BLaER1 (cell line): ENCODE measurements around the gene UBE4B.
"Not testable (repeated sequence)": the region's sequence is repeated elsewhere in the genome, so short reads cannot be mapped to it uniquely, and the experiment has no call there.

Experiments
- H3K27ac ChIP-seq: shearing (Covaris generic); formaldehyde crosslinking; 2 replicates; pipeline ENCODE4 v1.8.1; 2022
- H3K27me3 ChIP-seq: shearing (Covaris generic); formaldehyde crosslinking; 2 replicates; pipeline ENCODE4 v1.8.1; 2022
- H3K36me3 ChIP-seq: shearing (Covaris generic); formaldehyde crosslinking; 2 replicates; pipeline ENCODE4 v1.8.1; 2022
- H3K4me1 ChIP-seq: shearing (Covaris generic); formaldehyde crosslinking; 2 replicates; pipeline ENCODE4 v1.8.1; 2022
- H3K4me2 ChIP-seq: shearing (Covaris generic); formaldehyde crosslinking; 2 replicates; pipeline ENCODE4 v1.8.1; 2022
- H3K4me3 ChIP-seq: shearing (Covaris generic); formaldehyde crosslinking; 2 replicates; pipeline ENCODE4 v1.8.1; 2022
- H3K9ac ChIP-seq: shearing (Covaris generic); formaldehyde crosslinking; 2 replicates; pipeline ENCODE4 v1.8.1; 2022
- H3K9me3 ChIP-seq: shearing (Covaris generic); formaldehyde crosslinking; 2 replicates; pipeline ENCODE4 v1.8.1; 2022
- H4K20me1 ChIP-seq: shearing (Covaris generic); formaldehyde crosslinking; 2 replicates; pipeline ENCODE4 v1.8.1; 2022
- Cebpa-rat ChIP-seq: shearing (Covaris generic); IDR thresholded peaks from 2 replicates; pipeline ENCODE4 v1.8.1; 2022

UBE4B gene

DNA sequence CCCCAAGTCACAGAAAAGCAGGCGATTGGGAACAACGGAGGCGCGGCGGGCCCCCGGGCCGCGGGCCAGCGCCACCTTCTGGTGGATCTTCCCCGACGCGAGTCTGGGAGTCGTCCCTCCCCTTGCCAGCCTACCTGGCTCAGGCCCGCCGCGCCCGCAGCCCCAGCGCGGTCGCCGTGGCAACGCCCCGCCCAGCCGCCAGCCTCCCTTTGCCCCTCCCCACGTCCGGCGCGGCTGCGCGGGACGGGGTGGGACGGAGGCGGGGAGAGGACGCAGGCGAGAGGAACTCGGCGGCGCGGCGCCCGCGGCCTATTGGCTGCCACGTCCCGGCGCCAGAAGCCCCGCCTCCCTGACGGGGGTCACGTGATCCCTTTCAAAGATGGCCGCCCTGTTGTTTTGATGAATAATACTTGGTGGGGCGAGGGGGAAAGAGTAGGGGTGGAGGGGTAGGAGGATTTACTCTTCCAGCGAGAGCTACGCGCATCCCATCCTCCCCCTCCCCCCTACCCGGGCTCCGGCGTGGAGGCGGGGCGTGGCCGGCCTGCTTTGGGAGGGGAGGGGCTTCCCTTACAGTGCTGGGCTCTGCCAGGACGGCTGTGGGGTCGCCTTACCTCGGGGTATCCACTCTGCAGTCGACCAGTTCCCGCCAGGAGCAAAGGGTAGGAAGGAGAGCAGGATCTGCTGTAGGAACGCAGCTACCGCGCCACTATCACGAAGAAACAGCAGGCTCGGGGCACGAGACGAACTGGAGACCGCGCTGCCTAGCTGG is at the start of gene UBE4B:
UBE4B (plus strand) TSS at position 369 of the 769 bp plus-strand sequence. CDS start 713 bp downstream, outside the sequence.
- H3K27ac ChIP-seq: peak within 1 kb of the TSS; percentile 85
- H4K20me1 ChIP-seq: peaks cover 13% of the 10 kb centered on the region
- TF ChIP-seq Cebpa-rat: no peak
- peaks cover 23% of the 10 kb centered on the region for H3K4me1 ChIP-seq
- peak within 1 kb of the TSS; percentile 90 for H3K4me3 ChIP-seq
- H3K36me3 ChIP-seq: peaks cover 11% of the 10 kb centered on the region
- peak within 1 kb of the TSS; percentile 91 for H3K9ac ChIP-seq
- peak within 1 kb of the TSS; percentile 96 for H3K4me2 ChIP-seq
- no peaks in the 10 kb centered on the region for H3K27me3 ChIP-seq
- H3K9me3 ChIP-seq: no peaks in the 10 kb centered on the region

DNA sequence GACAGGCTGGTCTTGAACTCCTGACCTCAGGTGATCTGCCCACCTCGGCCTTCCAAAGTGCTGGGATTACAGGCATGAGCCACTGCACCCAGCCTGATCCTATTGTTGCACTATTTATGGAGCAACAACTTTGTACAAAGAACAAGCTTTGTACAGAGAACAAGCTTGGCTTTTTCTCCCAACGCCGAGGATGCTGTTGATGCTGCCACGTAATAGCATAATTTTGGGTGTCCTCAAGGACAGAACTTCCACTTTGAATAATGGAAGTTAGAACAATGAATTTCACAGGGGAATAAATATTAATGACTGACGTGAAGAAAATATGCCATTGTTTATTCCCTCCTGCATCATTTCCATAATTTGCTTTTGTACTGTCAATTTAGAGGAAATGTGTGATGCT is 48.5 kb upstream of the UBE4B start:
- H3K9ac ChIP-seq: no peak overlapping the region
- H3K27ac ChIP-seq: no peak overlapping the region
- no peak overlapping the region for H3K4me2 ChIP-seq
- H3K36me3 ChIP-seq: peaks cover 27% of the 10 kb centered on the region
- H3K4me3 ChIP-seq: no peak overlapping the region
- no peaks in the 10 kb centered on the region for H3K4me1 ChIP-seq
- H3K9me3 ChIP-seq: no peaks in the 10 kb centered on the region
- TF ChIP-seq Cebpa-rat: no peak
- H4K20me1 ChIP-seq: no peaks in the 10 kb centered on the region
- no peaks in the 10 kb centered on the region for H3K27me3 ChIP-seq

DNA sequence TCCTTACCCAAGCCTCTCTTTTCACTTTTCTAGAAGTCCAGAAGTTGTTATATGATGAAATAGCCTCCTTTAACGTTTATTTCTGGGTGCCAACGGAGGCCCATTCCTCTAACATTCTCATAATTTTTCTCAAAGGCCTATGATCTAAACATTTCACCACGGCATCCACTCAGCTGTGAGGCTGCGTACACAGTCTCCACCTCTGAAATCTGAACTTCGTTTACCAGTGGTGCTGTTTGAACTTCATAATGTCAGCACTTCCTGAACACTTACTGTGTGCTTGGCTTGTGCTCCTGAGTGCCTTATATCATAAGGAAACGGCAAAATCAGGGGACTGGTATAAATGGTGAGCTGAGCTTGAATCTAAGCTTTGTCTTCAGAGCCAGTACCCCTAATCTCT is 47.8 kb upstream of the UBE4B start:
- H3K36me3 ChIP-seq: peaks cover 27% of the 10 kb centered on the region
- no peak for TF ChIP-seq Cebpa-rat
- no peak overlapping the region for H3K9ac ChIP-seq
- no peaks in the 10 kb centered on the region for H4K20me1 ChIP-seq
- no peak overlapping the region for H3K4me2 ChIP-seq
- H3K27me3 ChIP-seq: no peaks in the 10 kb centered on the region
- no peak overlapping the region for H3K4me3 ChIP-seq
- no peak overlapping the region for H3K27ac ChIP-seq
- H3K4me1 ChIP-seq: no peaks in the 10 kb centered on the region
- no peaks in the 10 kb centered on the region for H3K9me3 ChIP-seq

DNA sequence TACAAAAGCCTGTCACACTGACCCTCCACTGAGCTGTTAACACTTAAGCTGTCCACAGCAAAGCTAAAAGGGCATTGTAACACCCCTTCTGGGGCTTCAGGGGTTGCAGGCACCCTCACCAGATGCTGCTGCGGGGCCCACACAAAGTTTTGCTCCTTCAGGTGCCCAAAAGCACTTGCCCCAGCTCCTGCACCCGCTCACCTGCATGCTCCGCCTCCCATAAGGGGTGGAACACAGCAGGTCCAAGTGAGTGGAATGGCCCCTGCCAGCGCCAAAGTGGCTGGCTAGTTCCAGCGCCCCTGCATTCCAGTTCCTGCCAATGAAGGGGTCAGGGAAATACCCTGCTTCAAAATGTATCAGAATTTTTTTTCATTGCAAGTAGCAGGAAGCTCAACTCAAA is 43.0 kb upstream of the UBE4B start:
- Histone ChIP-seq H4K20me1 (no peaks in the 10 kb centered on the region), H3K36me3 (no peaks in the 10 kb centered on the region), H3K27me3 (no peaks in the 10 kb centered on the region), H3K4me2 (no peak overlapping the region), H3K27ac (no peak overlapping the region), H3K9me3 (no peaks in the 10 kb centered on the region), H3K4me1 (no peaks in the 10 kb centered on the region), H3K9ac (no peak overlapping the region), H3K4me3 (no peak overlapping the region)
- no peak for TF ChIP-seq Cebpa-rat

DNA sequence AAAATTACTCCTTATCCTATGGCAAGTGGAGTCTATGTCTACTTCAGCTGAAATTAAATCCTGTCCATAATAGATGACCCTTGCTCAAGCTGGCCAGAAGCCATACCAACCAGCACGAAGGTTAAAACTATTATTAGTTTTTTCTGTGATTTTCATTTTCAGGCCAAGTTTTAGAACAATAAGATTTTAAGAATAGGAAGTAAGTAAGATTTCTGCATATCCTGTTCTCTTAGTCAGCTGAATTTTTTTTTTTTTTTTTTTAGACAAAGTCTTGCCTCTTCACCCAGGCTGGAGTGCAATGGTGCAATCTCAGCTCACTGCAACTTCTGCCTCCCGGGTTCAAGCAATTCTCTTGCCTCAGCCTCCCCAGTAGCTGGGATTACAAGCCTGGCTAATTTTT is 41.8 kb upstream of the UBE4B start:
- H3K9me3 ChIP-seq: 0 out of 2 replicates have a peak, but pooled peaks cover 7% of the 10 kb centered on the region
- no peak overlapping the region for H3K4me2 ChIP-seq
- no peak overlapping the region for H3K9ac ChIP-seq
- no peaks in the 10 kb centered on the region for H3K4me1 ChIP-seq
- TF ChIP-seq Cebpa-rat: no peak
- no peak overlapping the region for H3K27ac ChIP-seq
- H3K4me3 ChIP-seq: no peak overlapping the region
- H3K36me3 ChIP-seq: no peaks in the 10 kb centered on the region
- H4K20me1 ChIP-seq: no peaks in the 10 kb centered on the region
- H3K27me3 ChIP-seq: no peaks in the 10 kb centered on the region

DNA sequence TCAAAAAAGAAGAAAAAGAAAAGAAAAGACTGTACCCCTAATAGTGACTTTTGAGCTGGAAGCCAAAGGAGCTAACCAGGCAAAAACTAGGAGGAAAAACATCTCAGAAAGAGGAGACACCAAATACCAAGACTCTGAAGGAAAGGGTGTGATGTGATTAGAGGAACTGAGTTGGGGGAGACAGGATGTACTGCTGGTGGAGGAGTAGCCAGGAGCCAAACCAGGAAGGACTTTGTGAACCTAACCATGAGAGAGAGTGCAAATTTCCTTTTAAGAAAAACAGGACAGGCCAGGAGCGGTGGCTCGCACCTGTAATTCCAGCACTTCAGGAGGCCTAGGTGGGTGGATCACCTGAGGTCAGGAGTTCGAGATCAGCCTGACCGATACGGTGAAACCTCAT is 39.8 kb upstream of the UBE4B start:
- Histone ChIP-seq H3K9me3 (peaks cover 25% of the 10 kb centered on the region), H3K9ac (no peak overlapping the region), H3K36me3 (no peaks in the 10 kb centered on the region), H3K4me2 (no peak overlapping the region), H3K4me3 (no peak overlapping the region), H3K4me1 (no peaks in the 10 kb centered on the region), H4K20me1 (no peaks in the 10 kb centered on the region), H3K27ac (no peak overlapping the region), H3K27me3 (no peaks in the 10 kb centered on the region)
- no peak for TF ChIP-seq Cebpa-rat

DNA sequence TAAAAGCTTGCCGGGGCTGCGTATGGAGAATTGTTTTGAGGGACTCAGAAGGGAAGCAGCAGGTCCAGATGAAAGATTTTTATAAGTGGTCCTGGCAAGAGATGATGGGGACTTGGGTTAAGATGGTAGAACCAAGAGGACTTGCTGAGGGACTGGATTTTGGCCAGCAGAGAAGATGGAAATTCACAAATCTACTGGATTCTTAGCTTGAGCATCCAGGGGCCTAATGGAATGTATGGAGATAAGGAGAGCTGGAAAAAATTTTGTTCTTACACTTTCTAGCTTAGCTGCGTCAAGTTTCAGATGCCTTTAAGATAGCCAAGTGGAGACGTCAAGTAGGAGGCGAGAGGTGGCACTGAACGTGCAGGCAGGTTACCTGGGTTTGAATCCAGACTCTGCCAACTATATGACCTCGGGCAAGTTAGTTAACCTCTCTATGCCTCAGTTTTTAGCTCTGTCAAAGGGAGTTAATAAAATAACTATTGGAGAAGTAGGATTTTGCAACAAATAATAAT is 39.1 kb upstream of the UBE4B start:
- Histone ChIP-seq H3K36me3 (no peaks in the 10 kb centered on the region), H3K9me3 (peaks cover 32% of the 10 kb centered on the region), H3K27me3 (no peaks in the 10 kb centered on the region), H4K20me1 (no peaks in the 10 kb centered on the region), H3K4me1 (no peaks in the 10 kb centered on the region), H3K4me2 (no peak overlapping the region), H3K9ac (no peak overlapping the region), H3K4me3 (no peak overlapping the region), H3K27ac (no peak overlapping the region)
- no peak for TF ChIP-seq Cebpa-rat

GRCh38 chr1:9996624-9997582 is 35.9 kb upstream of the UBE4B start, which contains the start of gene RBP7:
Gene RBP7 (plus strand): TSS chr1:9997228. CDS start chr1:9997259, 31 bp downstream.
- Histone ChIP-seq H3K4me1 (no peaks in the 10 kb centered on the region), H3K27ac (no peak within 1 kb of the TSS), H3K4me2 (no peak within 1 kb of the TSS), H3K4me3 (no peak within 1 kb of the TSS), H3K36me3 (no peaks in the 10 kb centered on the region), H3K9me3 (peaks cover 47% of the 10 kb centered on the region), H4K20me1 (no peaks in the 10 kb centered on the region), H3K9ac (no peak within 1 kb of the TSS), H3K27me3 (no peaks in the 10 kb centered on the region)
- no peak for TF ChIP-seq Cebpa-rat

DNA sequence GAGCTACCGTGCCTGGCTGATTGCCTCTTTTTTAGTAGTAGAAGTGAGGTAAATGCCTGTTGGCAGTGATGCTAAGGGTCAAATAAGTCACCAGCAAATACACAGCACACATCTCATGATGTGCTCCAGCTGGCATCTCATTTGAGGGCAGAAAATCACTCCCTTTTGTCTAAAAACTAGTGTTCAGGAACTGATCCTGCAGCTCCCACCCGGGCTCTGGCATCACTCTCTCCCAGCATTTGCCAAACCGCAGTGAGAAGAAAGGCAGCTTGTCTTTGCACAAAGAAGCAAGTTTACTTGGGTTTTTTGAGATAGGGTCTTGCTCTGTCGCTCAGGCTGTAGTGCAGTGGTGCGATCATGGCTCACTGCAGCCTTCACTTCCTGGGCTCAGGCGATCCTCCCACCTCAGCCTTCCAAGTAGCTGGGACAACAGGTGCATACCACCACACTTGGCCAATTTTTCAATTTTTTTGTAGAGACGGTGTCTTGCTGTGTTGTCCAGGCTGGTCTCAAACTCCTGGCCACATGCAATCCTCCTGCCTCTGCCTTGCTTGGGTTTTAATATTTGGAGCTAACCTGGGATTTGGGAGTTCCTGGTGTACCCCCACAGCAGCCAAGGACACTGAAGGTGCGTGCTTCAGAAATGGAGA is 31.6 kb upstream of the UBE4B start:
- Histone ChIP-seq H3K27ac (no peak overlapping the region), H3K4me3 (no peak overlapping the region), H3K4me2 (no peak overlapping the region), H3K36me3 (no peaks in the 10 kb centered on the region), H3K9ac (no peak overlapping the region), H3K4me1 (no peaks in the 10 kb centered on the region), H3K27me3 (no peaks in the 10 kb centered on the region), H3K9me3 (peaks cover 40% of the 10 kb centered on the region), H4K20me1 (no peaks in the 10 kb centered on the region)
- TF ChIP-seq Cebpa-rat: no peak

DNA sequence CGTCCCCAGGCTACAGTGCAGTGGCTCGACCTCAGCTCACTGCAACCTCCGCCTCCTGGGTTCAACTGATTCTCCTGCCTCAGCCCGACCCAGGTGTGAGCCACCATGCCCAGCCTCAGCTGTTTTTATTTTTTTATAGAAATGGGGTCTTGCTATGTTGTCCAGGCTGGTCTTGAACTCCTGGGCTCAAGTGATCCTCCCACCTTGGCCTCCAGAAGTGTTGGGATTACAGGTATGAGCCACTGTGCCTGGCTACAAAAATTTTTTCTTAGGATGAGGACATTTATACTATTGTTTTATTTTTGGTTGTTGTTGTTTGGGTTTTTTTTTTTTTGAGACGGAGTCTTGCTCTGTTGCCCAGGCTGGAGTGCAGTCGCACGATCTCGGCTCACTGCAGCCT is 27.5 kb upstream of the UBE4B start:
- H3K27me3 ChIP-seq, H3K4me1 ChIP-seq, H3K27ac ChIP-seq: not testable (repeated sequence)

More for the DNA sequence above, 27.5 kb upstream of the UBE4B start:
- H3K36me3 ChIP-seq, H3K9ac ChIP-seq, H4K20me1 ChIP-seq, H3K4me3 ChIP-seq, H3K4me2 ChIP-seq, H3K9me3 ChIP-seq: not testable (repeated sequence)
